Endothelial cell of umbilical vein (primary cell): ENCODE measurements around the gene GUCA1A. TPM values are rescaled to one million over a fixed set of nuclear protein-coding genes. Genes with fewer than 3 reads are reported as not detected.
A peak's percentile ranks its signal among the peaks of the same experiment; 100 is the strongest.

Experiments
- BruUV-seq: library from RNA; stranded (reverse); fragments of 400-500 nt; replicated peaks from 2 replicates; lab custom pipeline; 2021; lab: Mats Ljungman, UMichigan
- CTCF ChIA-PET: fragments of 300-600, 350-600 bp; sonication (Branson Sonifier 250); formaldehyde crosslinking; loops from one replicate; lab custom pipeline; 2021; ENCODE audit warnings: antibody characterized with exemption, inconsistent platforms; lab: Charles Lee
- POLR2A ChIA-PET: fragments of 300-600, 350-600 bp; sonication (Branson Sonifier 250); formaldehyde crosslinking; loops from one replicate; lab custom pipeline; 2021; ENCODE audit warnings: antibody characterized with exemption, inconsistent platforms; lab: Charles Lee
- DNase-seq: peaks from one replicate; pipeline ENCODE4 v3.0.0-alpha.2; 2011; ENCODE audit warnings: low read depth, low spot score
- FAIRE-seq: peaks from 2 replicates; lab custom pipeline; 2011; peaks lifted over from hg19 to GRCh38; lab: Jason Lieb, UNC
- H2AFZ ChIP-seq: 2 replicates; pipeline ENCODE4 v1.6.0; 2012; ENCODE audit warnings: low read depth, low read length, control low read depth, inconsistent platforms
- H3K27ac ChIP-seq: 2 replicates; pipeline ENCODE4 v1.5.1; 2011; ENCODE audit warnings: low read depth, mild to moderate bottlenecking, control low read depth, low read length, moderate library complexity; ENCODE audit not compliant: insufficient read depth
- H3K27me3 ChIP-seq, 2 experiments: 2 replicates each; pipeline versions ENCODE4 v1.6.0 to v1.6.1; 2011; ENCODE audit warnings: low read length in 2 of 2, mixed read lengths in 1 of 2; ENCODE audit not compliant: control insufficient read depth in 2 of 2, insufficient read depth in 2 of 2
- H3K36me3 ChIP-seq, 2 experiments: 2 replicates in 1 of 2; 3 replicates in 1 of 2; pipeline ENCODE4 v1.5.1; 2011; ENCODE audit warnings: low read length in 2 of 2, mild to moderate bottlenecking in 1 of 2, moderate library complexity in 1 of 2; ENCODE audit not compliant: control insufficient read depth in 2 of 2, insufficient read depth in 2 of 2; ENCODE audit errors: extremely low read depth in 1 of 2
- H3K4me1 ChIP-seq: 3 replicates; pipeline ENCODE4 v1.5.1; 2011; ENCODE audit warnings: mild to moderate bottlenecking, low read length; ENCODE audit not compliant: control insufficient read depth, insufficient read depth; ENCODE audit errors: extremely low read depth
- H3K4me2 ChIP-seq: 2 replicates; pipeline ENCODE4 v1.6.1; 2011; ENCODE audit warnings: low read length, control low read depth, mixed read lengths; ENCODE audit not compliant: insufficient read depth
- H3K4me3 ChIP-seq, 3 experiments: fragments of 200-600 bp in 1 of 3; sonication (generic), shearing (Covaris generic) in 1 of 3; replicated peaks in 1 of 3; 2 replicates each; pipeline ENCODE4 v1.5.1; 2011 to 2016; ENCODE audit warnings: control low read depth in 3 of 3, low read length in 3 of 3, mild to moderate bottlenecking in 2 of 3, inconsistent platforms in 1 of 3, low read depth in 1 of 3, moderate library complexity in 1 of 3; ENCODE audit not compliant: insufficient read depth in 1 of 3
- H3K79me2 ChIP-seq: 2 replicates; pipeline ENCODE4 v1.6.0; 2012; ENCODE audit warnings: low read length, inconsistent platforms; ENCODE audit not compliant: control insufficient read depth, insufficient read depth
- H3K9ac ChIP-seq: replicated peaks from 2 replicates; pipeline ENCODE3; 2011; ENCODE audit warnings: low read length, control low read depth; ENCODE audit not compliant: insufficient read depth; ENCODE audit errors: extremely low read depth
- H3K9me1 ChIP-seq: replicated peaks from 3 replicates; pipeline ENCODE4 v1.6.0; 2011; ENCODE audit warnings: mild to moderate bottlenecking, low read length; ENCODE audit not compliant: control insufficient read depth, insufficient read depth; ENCODE audit errors: extremely low read depth
- H3K9me3 ChIP-seq: replicated peaks from 2 replicates; pipeline ENCODE4 v1.5.1; 2012; ENCODE audit warnings: low read length, inconsistent platforms; ENCODE audit not compliant: control insufficient read depth, insufficient read depth
- H4K20me1 ChIP-seq: replicated peaks from 2 replicates; pipeline ENCODE3; 2011; ENCODE audit warnings: mild to moderate bottlenecking, low read length; ENCODE audit not compliant: control insufficient read depth, insufficient read depth; ENCODE audit errors: extremely low read depth
- EZH2 ChIP-seq: IDR thresholded peaks from 2 replicates; pipeline ENCODE4 v1.6.1; 2012; ENCODE audit warnings: borderline replicate concordance, low read depth, mild to moderate bottlenecking, moderate library complexity, low read length, inconsistent platforms; ENCODE audit not compliant: severe bottlenecking
- FOS ChIP-seq: IDR thresholded peaks from 2 replicates; pipeline ENCODE4 v1.6.1; 2011; ENCODE audit warnings: mild to moderate bottlenecking, low read length, moderate library complexity, borderline replicate concordance; ENCODE audit not compliant: insufficient read depth
- GATA2 ChIP-seq: IDR thresholded peaks from 2 replicates; pipeline ENCODE4 v1.7.0; 2011; ENCODE audit warnings: low read depth, mild to moderate bottlenecking, moderate library complexity, mixed read lengths, low read length; ENCODE audit not compliant: insufficient read length, insufficient read depth
- JUN ChIP-seq: IDR thresholded peaks from 2 replicates; pipeline ENCODE4 v1.6.1; 2011; ENCODE audit warnings: borderline replicate concordance, low read depth; ENCODE audit not compliant: insufficient read length, insufficient read depth
- MYC ChIP-seq: IDR thresholded peaks from one replicate; pipeline ENCODE4 v1.6.1; 2011; ENCODE audit warnings: mild to moderate bottlenecking, low read depth, low read length
- POLR2A ChIP-seq: IDR thresholded peaks from 2 replicates; pipeline ENCODE4 v1.6.1; 2012; ENCODE audit warnings: low read depth, mild to moderate bottlenecking, control low read depth, low read length
- POLR2AphosphoS5 ChIP-seq: IDR thresholded peaks from 2 replicates; pipeline ENCODE4 v1.6.1; 2012; ENCODE audit warnings: low read depth, mild to moderate bottlenecking, control low read depth, low read length, moderate library complexity; ENCODE audit not compliant: insufficient read depth
- dilution Hi-C: fragments of 300-500 bp; cut with MboI; formaldehyde crosslinking; loops from one replicate; pipeline ENCODE4 v1.15.0; 2019; ENCODE audit warnings: low sequenced_read_pairs; ENCODE audit not compliant: extremely low pct_ligation_motif_present
- intact Hi-C: fragments of 100-400 bp; cut with micrococcal nuclease; formaldehyde crosslinking; loops from one replicate; pipeline ENCODE4 v1.10.0; 2022
- polyA plus RNA-seq, 4 experiments: library from polyadenylated mRNA; depleted of rRNA in 3 of 4; stranded (reverse) in 3 of 4; unstranded in 1 of 4; fragments of >200 nt; gene quantifications; 2 replicates each; pipeline versions ENCODE4 v1.2.1 to v1.2.3, GENCODE V29; 2011 to 2012; ENCODE audit warnings: missing spikeins in 1 of 4
- total RNA-seq: library from RNA; stranded (reverse); gene quantifications from 2 replicates; pipeline ENCODE4 v1.2.3, GENCODE V29; 2021
- TF ChIP-seq, protein P1 (sequence below): IDR thresholded peaks from 2 replicates; pipeline ENCODE4 v1.6.1; 2011; ENCODE audit not compliant: insufficient read depth, insufficient read length
- TF ChIP-seq, protein P2 (sequence below), 2 donors: IDR thresholded peaks; 1 replicate in 1 of 2; 2 replicates in 1 of 2; pipeline ENCODE4 v1.5.1; 2011; ENCODE audit warnings: low read length in 2 of 2, mild to moderate bottlenecking in 2 of 2, moderate library complexity in 2 of 2, control low read depth in 1 of 2, inconsistent platforms in 1 of 2, low read depth in 1 of 2; ENCODE audit not compliant: insufficient read depth in 1 of 2; ENCODE audit errors: extremely low read depth in 1 of 2

GUCA1A gene
- total and polyA plus RNA-seq, 2 donors (not counting 3 experiments of a cell fraction or from before 2014, with no cell fraction given), result 0.04 to 0.22 TPM

DNA sequence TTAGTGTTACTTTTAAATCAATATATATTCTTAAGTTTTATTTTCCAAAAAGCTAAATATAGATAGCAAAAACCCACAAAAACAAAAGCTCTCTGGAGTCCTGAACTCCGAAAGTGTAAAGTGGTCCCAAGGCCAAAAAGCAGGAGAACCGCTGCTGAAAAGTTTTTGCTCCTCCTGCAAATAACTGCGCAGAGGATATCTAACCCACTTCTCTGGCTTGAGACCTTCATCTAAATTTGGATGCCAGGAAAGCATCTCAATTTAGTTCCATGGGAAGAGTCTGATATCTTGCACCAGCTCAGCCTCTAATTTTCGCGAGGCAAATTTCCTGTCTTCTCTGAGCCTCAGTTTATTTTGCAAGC is 44.0 kb downstream of the GUCA1A start:
- H3K27ac ChIP-seq, result peak overlapping the region; percentile 77
- FAIRE-seq, result no peak
- H3K9ac ChIP-seq, result peak overlapping the region; percentile 92
- H3K27me3 ChIP-seq, result no peaks in the 10 kb centered on the region
- H3K4me2 ChIP-seq, result peak overlapping the region; percentile 92
- POLR2A ChIA-PET, result no interaction called here
- peaks cover 0 to 8% of the 10 kb centered on the region in 2 experiments for H3K36me3 ChIP-seq
- H3K79me2 ChIP-seq, result peaks cover 18% of the 10 kb centered on the region
- H3K9me1 ChIP-seq, result no peaks in the 10 kb centered on the region
- dilution Hi-C loops (no loop called here), intact Hi-C loops (loop anchor here (1.0 to 5.0 kb wide), 4 partner anchors 236 to 660 kb away; partner anchors contain the start of genes BYSL, MED20 and RPL7L1)
- H3K4me1 ChIP-seq, result peaks cover 5% of the 10 kb centered on the region
- TF ChIP-seq MYC (no peak), POLR2AphosphoS5 (no peak), JUN (no peak), EZH2 (no peak), GATA2 (no peak), FOS (no peak), POLR2A (no peak)
- TF ChIP-seq, protein P1, sequence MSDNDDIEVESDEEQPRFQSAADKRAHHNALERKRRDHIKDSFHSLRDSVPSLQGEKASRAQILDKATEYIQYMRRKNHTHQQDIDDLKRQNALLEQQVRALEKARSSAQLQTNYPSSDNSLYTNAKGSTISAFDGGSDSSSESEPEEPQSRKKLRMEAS, result no peak
- TF ChIP-seq, protein P2, sequence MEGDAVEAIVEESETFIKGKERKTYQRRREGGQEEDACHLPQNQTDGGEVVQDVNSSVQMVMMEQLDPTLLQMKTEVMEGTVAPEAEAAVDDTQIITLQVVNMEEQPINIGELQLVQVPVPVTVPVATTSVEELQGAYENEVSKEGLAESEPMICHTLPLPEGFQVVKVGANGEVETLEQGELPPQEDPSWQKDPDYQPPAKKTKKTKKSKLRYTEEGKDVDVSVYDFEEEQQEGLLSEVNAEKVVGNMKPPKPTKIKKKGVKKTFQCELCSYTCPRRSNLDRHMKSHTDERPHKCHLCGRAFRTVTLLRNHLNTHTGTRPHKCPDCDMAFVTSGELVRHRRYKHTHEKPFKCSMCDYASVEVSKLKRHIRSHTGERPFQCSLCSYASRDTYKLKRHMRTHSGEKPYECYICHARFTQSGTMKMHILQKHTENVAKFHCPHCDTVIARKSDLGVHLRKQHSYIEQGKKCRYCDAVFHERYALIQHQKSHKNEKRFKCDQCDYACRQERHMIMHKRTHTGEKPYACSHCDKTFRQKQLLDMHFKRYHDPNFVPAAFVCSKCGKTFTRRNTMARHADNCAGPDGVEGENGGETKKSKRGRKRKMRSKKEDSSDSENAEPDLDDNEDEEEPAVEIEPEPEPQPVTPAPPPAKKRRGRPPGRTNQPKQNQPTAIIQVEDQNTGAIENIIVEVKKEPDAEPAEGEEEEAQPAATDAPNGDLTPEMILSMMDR (IDR thresholded peaks at IDR 0.05; ENCODE audit: extremely low read depth in 1 of 2, insufficient read depth in 1 of 2, low read depth in 1 of 2, low read length in 2 of 2), result no peak
- no peaks in the 10 kb centered on the region for H3K9me3 ChIP-seq
- H3K4me3 ChIP-seq, result peak overlapping the region; percentile 49 to 99 (median 92)
- H4K20me1 ChIP-seq, result no peaks in the 10 kb centered on the region
- peak overlapping the region; percentile 55 for H2AFZ ChIP-seq
- CTCF ChIA-PET, result interaction anchor here (1.4 to 5.6 kb wide), 2 partner anchors 330 to 430 kb away, joined by 4 to 71 read pairs; partner anchors contain the start of gene TOMM6
- no peak for DNase-seq
- BruUV-seq, result no TSS peak
